Measurements from ENCODE around the gene ISM1.

The ISM1 gene

DNA sequence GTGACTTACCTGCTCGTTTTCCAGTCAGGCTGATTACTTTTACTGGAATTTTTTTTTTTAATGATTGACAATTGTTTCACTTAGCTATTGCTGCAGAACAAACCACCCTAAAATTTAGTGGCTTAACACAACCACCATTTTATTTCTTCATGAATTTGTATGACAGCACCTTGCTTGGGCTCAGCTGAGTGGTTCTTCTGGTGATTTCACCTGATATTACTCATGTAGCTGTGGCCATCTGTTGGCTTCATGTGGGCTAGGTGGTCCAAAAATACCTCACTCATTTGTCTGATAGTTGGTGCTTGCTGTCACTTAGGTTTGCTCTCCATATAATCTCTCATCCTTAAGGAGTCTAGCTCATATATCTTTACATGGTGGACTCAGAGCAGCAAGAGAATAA lies 5.3 kb downstream of the ISM1 start:
- no peaks in the 10 kb centered on the region for H3K79me2 ChIP-seq (ENCODE audit: low read length)
- TF ChIP-seq CTCF (IDR thresholded peaks at IDR 0.05; ENCODE audit: low read depth, low read length): no peak
- no peaks in the 10 kb centered on the region; the same call in 1 of the 2 replicates for H3K4me1 ChIP-seq (ENCODE audit: low read length)
- no peak overlapping the region for H3K9ac ChIP-seq (ENCODE audit: low read length)
- no peaks in the 10 kb centered on the region for H4K20me1 ChIP-seq (ENCODE audit: insufficient read depth, low read length)
- H3K36me3 ChIP-seq (replicated peaks; ENCODE audit: low read depth, low read length): no peaks in the 10 kb centered on the region
- no peak overlapping the region for H3K27ac ChIP-seq (ENCODE audit: low read length)
- H3K4me2 ChIP-seq (ENCODE audit: low read length): no peak overlapping the region
- peaks cover 9% of the 10 kb centered on the region; the same call in 1 of the 2 replicates for H3K9me3 ChIP-seq (ENCODE audit: insufficient read depth, low read length)
- H3K4me3 ChIP-seq (ENCODE audit: low read length): no peak overlapping the region
- 0 out of 2 replicates have a peak, but pooled peaks cover 5% of the 10 kb centered on the region for H3K27me3 ChIP-seq (ENCODE audit: low read depth, low read length)
- no peak overlapping the region for H2AFZ ChIP-seq (ENCODE audit: low read depth, low read length)

DNA sequence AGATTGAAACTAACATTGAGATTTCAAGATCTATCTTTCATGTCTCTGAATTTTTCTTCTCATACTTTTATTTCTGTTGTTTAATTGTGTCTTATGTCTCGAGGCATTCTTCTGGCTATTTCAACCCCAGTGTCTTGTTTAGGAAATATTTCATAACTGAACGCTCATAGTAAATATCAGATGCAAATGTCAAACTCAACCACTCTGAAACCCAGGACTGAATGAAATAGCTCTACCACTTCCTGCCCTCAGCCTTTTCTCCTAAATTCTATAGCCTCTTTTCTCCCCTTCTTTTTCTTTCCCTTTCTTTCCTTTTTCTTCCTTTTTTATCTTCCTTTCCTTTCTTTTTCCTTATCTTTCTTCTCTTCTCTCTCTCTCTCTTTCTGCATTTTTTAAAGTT lies 7.7 kb downstream of the ISM1 start:
- no peak overlapping the region for H2AFZ ChIP-seq (ENCODE audit: low read depth, low read length)
- no peak overlapping the region for H3K27ac ChIP-seq (ENCODE audit: low read length)
- H3K79me2 ChIP-seq (ENCODE audit: low read length): no peaks in the 10 kb centered on the region
- H3K36me3 ChIP-seq (replicated peaks; ENCODE audit: low read depth, low read length): no peaks in the 10 kb centered on the region
- no peak overlapping the region for H3K4me3 ChIP-seq (ENCODE audit: low read length)
- H4K20me1 ChIP-seq (ENCODE audit: insufficient read depth, low read length): no peaks in the 10 kb centered on the region
- H3K27me3 ChIP-seq (ENCODE audit: low read depth, low read length): 0 out of 2 replicates have a peak, but pooled peaks cover 5% of the 10 kb centered on the region
- no peak overlapping the region for H3K9ac ChIP-seq (ENCODE audit: low read length)
- H3K9me3 ChIP-seq (ENCODE audit: insufficient read depth, low read length): peaks cover 9% of the 10 kb centered on the region; the same call in 1 of the 2 replicates
- no peak for TF ChIP-seq EZH2phosphoT487 (IDR thresholded peaks at IDR 0.05; ENCODE audit: low read depth)
- no peak for TF ChIP-seq CTCF (IDR thresholded peaks at IDR 0.05; ENCODE audit: low read depth, low read length)
- H3K4me1 ChIP-seq (ENCODE audit: low read length): no peaks in the 10 kb centered on the region; the same call in 1 of the 2 replicates
- H3K4me2 ChIP-seq (ENCODE audit: low read length): no peak overlapping the region

- no peak overlapping the region for H3K4me3 ChIP-seq (ENCODE audit: low read length)
- no peaks in the 10 kb centered on the region for H4K20me1 ChIP-seq (ENCODE audit: insufficient read depth, low read length)
- H3K27me3 ChIP-seq (ENCODE audit: low read depth, low read length): 0 out of 2 replicates have a peak, but pooled peaks cover 5% of the 10 kb centered on the region
- H3K9ac ChIP-seq (ENCODE audit: low read length): no peak overlapping the region
- H3K4me1 ChIP-seq (ENCODE audit: low read length): no peaks in the 10 kb centered on the region
- no peaks in the 10 kb centered on the region for H3K36me3 ChIP-seq (replicated peaks; ENCODE audit: low read depth, low read length)
- H2AFZ ChIP-seq (ENCODE audit: low read depth, low read length): no peak overlapping the region
- no peaks in the 10 kb centered on the region for H3K79me2 ChIP-seq (ENCODE audit: low read length)
- H3K4me2 ChIP-seq (ENCODE audit: low read length): no peak overlapping the region
- peaks cover 9% of the 10 kb centered on the region; the same call in 1 of the 2 replicates for H3K9me3 ChIP-seq (ENCODE audit: insufficient read depth, low read length)
- TF ChIP-seq EZH2phosphoT487 (IDR thresholded peaks at IDR 0.05; ENCODE audit: low read depth) (no peak), CTCF (IDR thresholded peaks at IDR 0.05; ENCODE audit: low read depth, low read length) (no peak)
- H3K27ac ChIP-seq (ENCODE audit: low read length): no peak overlapping the region
Observed at GRCh38 chr20:13229538-13229937, 8.5 kb downstream of the ISM1 start.

GRCh38 chr20:13231031-13231752 lies 10.1 kb downstream of the ISM1 start:
- Histone ChIP-seq H3K27ac (ENCODE audit: low read length) (no peak overlapping the region), H3K27me3 (ENCODE audit: low read depth, low read length) (0 out of 2 replicates have a peak, but pooled peaks cover 5% of the 10 kb centered on the region), H3K4me3 (ENCODE audit: low read length) (no peak overlapping the region), H3K9me3 (ENCODE audit: insufficient read depth, low read length) (peaks cover 7% of the 10 kb centered on the region; the same call in 1 of the 2 replicates), H3K4me2 (ENCODE audit: low read length) (no peak overlapping the region), H3K79me2 (ENCODE audit: low read length) (no peaks in the 10 kb centered on the region), H3K9ac (ENCODE audit: low read length) (no peak overlapping the region), H4K20me1 (ENCODE audit: insufficient read depth, low read length) (no peaks in the 10 kb centered on the region), H3K4me1 (ENCODE audit: low read length) (no peaks in the 10 kb centered on the region), H2AFZ (ENCODE audit: low read depth, low read length) (no peak overlapping the region), H3K36me3 (replicated peaks; ENCODE audit: low read depth, low read length) (no peaks in the 10 kb centered on the region)
- TF ChIP-seq CTCF (IDR thresholded peaks at IDR 0.05; ENCODE audit: low read depth, low read length): no peak
- TF ChIP-seq EZH2phosphoT487 (IDR thresholded peaks at IDR 0.05; ENCODE audit: low read depth): no peak

All from OCI-LY3 (cell line).